Occipital lobe (tissue), 3 donors: ENCODE data around the gene CABP2. TPM values are rescaled to one million over a fixed set of nuclear protein-coding genes. Genes with fewer than 3 reads are reported as not detected.
"Not testable (repeated sequence)": the region's sequence is repeated elsewhere in the genome, so short reads cannot be mapped to it uniquely, and the experiment has no call there.

ENCODE experiments used
- DNase-seq: peaks from one replicate; lab custom pipeline; 2025; lab: John Stamatoyannopoulos, UW
- small RNA-seq: library from RNA; depleted of rRNA; stranded (forward); fragments of <200 nt; gene quantifications from one replicate; pipeline ENCODE3, GENCODE V24; 2014
- total RNA-seq: library from RNA; depleted of rRNA; stranded (reverse); fragments of >200 nt; gene quantifications from one replicate; pipeline ENCODE4 v1.2.3, GENCODE V29; 2014

Gene CABP2
- total RNA-seq, 1 donor from 2014 or later = not detected

GRCh38 chr11:67477344-67478050, 45.7 kb downstream of the CABP2 start:
- not testable (repeated sequence) for DNase-seq

- not testable (repeated sequence) for DNase-seq
These were observed 46.6 kb downstream of the CABP2 start for GRCh38 chr11:67476692-67477091.

GRCh38 chr11:67472882-67473281, 50.4 kb downstream of the CABP2 start:
- no peak for DNase-seq

- DNase-seq = no peak
These were observed 52.8 kb downstream of the CABP2 start for GRCh38 chr11:67470337-67471002.

- no peak for DNase-seq
These were observed 53.8 kb downstream of the CABP2 start for GRCh38 chr11:67469508-67469811.

Small RNA genes within 50 kb of the gene (small RNA-seq; reads per million reads assigned to genes)
- not detected for gene MIR6752

Other genes starting within 250 kb of the CABP2 start
- gene ANKRD13D, start 234.1 kb downstream of the CABP2 start, total RNA-seq = 49.4 TPM
- gene SSH3, start 219.9 kb downstream of the CABP2 start, total RNA-seq = 2.0 TPM
- 3.6 TPM for gene POLD4, start 169.9 kb downstream of the CABP2 start, total RNA-seq
- not detected for gene CLCF1, start 149.8 kb downstream of the CABP2 start, total RNA-seq
- gene RAD9A, start 131.5 kb downstream of the CABP2 start, total RNA-seq = 14.0 TPM
- 53.5 TPM for gene PPP1CA, start 121.6 kb downstream of the CABP2 start, total RNA-seq
- gene TBC1D10C, start 119.4 kb downstream of the CABP2 start, total RNA-seq = 0.16 TPM
- 0.16 TPM for gene CARNS1, start 107.8 kb downstream of the CABP2 start, total RNA-seq
- 13.1 TPM for gene RPS6KB2, start 95.0 kb downstream of the CABP2 start, total RNA-seq
- not detected for gene PTPRCAP, start 85.8 kb downstream of the CABP2 start, total RNA-seq
- gene CORO1B, start 80.0 kb downstream of the CABP2 start, total RNA-seq = 23.4 TPM
- not detected for gene GPR152, start 70.7 kb downstream of the CABP2 start, total RNA-seq
- gene CABP4, start 68.1 kb downstream of the CABP2 start, total RNA-seq = not detected
- 13.1 TPM for gene TMEM134, start 54.2 kb downstream of the CABP2 start, total RNA-seq
- 66.8 TPM for gene AIP, start 40.4 kb downstream of the CABP2 start, total RNA-seq
- gene PITPNM1, start 18.1 kb downstream of the CABP2 start, total RNA-seq = 34.0 TPM
- 4.7 TPM for gene CDK2AP2, start 15.3 kb downstream of the CABP2 start, total RNA-seq
- gene GSTP1, start 60.4 kb upstream of the CABP2 start, total RNA-seq = 200 TPM
- 129 TPM for gene NDUFV1, start 83.5 kb upstream of the CABP2 start, total RNA-seq
- 0.62 TPM for gene NUDT8, start 106.5 kb upstream of the CABP2 start, total RNA-seq
- not detected for gene TBX10, start 116.3 kb upstream of the CABP2 start, total RNA-seq
- gene ACY3, start 127.3 kb upstream of the CABP2 start, total RNA-seq = 0.47 TPM
- not detected for gene ALDH3B2, start 151.2 kb upstream of the CABP2 start, total RNA-seq